Liver (tissue), 9 donors: ENCODE data around the gene SNX10. TPM values are rescaled to one million over a fixed set of nuclear protein-coding genes. Genes with fewer than 3 reads are reported as not detected.

ENCODE experiments used
- DNase-seq: peaks from one replicate; pipeline ENCODE4 v3.0.0-alpha.2; 2017; ENCODE audit warnings: low spot score
- H3K27ac ChIP-seq, 2 donors: one replicate each; pipeline ENCODE4 v1.7.0; 2013; ENCODE audit warnings: inconsistent platforms in 2 of 2, low read length in 2 of 2, control low read depth in 1 of 2, low read depth in 1 of 2, mild to moderate bottlenecking in 1 of 2
- H3K27me3 ChIP-seq, 4 donors: one replicate each; pipeline versions ENCODE4 v1.6.1 to v1.7.0; 2013; ENCODE audit warnings: low read length in 3 of 4, inconsistent platforms in 1 of 4, mild to moderate bottlenecking in 1 of 4, moderate library complexity in 1 of 4; ENCODE audit not compliant: control insufficient read depth in 4 of 4, insufficient read depth in 4 of 4
- H3K36me3 ChIP-seq, 4 donors: one replicate each; pipeline versions ENCODE4 v1.6.1 to v1.7.0; 2013; ENCODE audit warnings: low read length in 3 of 4, mild to moderate bottlenecking in 3 of 4, low read depth in 1 of 4, moderate library complexity in 1 of 4; ENCODE audit not compliant: control insufficient read depth in 4 of 4, insufficient read depth in 3 of 4
- H3K4me1 ChIP-seq, 4 donors: one replicate each; pipeline versions ENCODE4 v1.6.1 to v1.7.0; 2013; ENCODE audit warnings: low read length in 3 of 4, mild to moderate bottlenecking in 3 of 4, moderate library complexity in 1 of 4; ENCODE audit not compliant: control insufficient read depth in 4 of 4, insufficient read depth in 4 of 4
- H3K4me3 ChIP-seq, 3 donors: one replicate each; pipeline versions ENCODE4 v1.6.1 to v1.7.0; 2013; ENCODE audit warnings: low read length in 3 of 3, control low read depth in 1 of 3, low read depth in 1 of 3, mild to moderate bottlenecking in 1 of 3
- H3K9ac ChIP-seq, 2 donors: one replicate each; pipeline ENCODE4 v1.7.0; 2013; ENCODE audit warnings: low read length in 2 of 2, mild to moderate bottlenecking in 2 of 2, moderate library complexity in 2 of 2, control low read depth in 1 of 2, low read depth in 1 of 2
- H3K9me3 ChIP-seq, 4 donors: one replicate each; pipeline versions ENCODE4 v1.6.1 to v1.7.0; 2013; ENCODE audit warnings: low read length in 3 of 4; ENCODE audit not compliant: control insufficient read depth in 4 of 4
- FOXA1 ChIP-seq: IDR thresholded peaks from 2 replicates; pipeline ENCODE4 v1.6.1; 2016; ENCODE audit warnings: antibody characterized with exemption
- HNF4A ChIP-seq, 2 donors: conservative IDR thresholded peaks; 2 replicates each; pipeline ENCODE4 v1.6.1; 2016; ENCODE audit warnings: antibody characterized with exemption in 2 of 2, mild to moderate bottlenecking in 2 of 2
- HNF4G ChIP-seq: IDR thresholded peaks from 2 replicates; pipeline ENCODE4 v1.6.1; 2016; ENCODE audit warnings: antibody characterized with exemption
- JUND ChIP-seq, 2 donors: IDR thresholded peaks; 2 replicates each; pipeline ENCODE4 v1.6.1; 2016; ENCODE audit warnings: antibody characterized with exemption in 2 of 2
- RAD21 ChIP-seq, 2 donors: IDR thresholded peaks; 2 replicates each; pipeline ENCODE4 v1.6.1; 2016; ENCODE audit warnings: antibody characterized with exemption in 2 of 2, mild to moderate bottlenecking in 2 of 2
- WGBS: extraction: QIAGEN DNeasy Blood & Tissue Kit; methylation state at CpG from one replicate; pipeline ENCODE4 v1.1.7; 2013; 5-methylcytosine and 5-hydroxymethylcytosine counted together
- polyA plus RNA-seq, 2 donors: library from polyadenylated mRNA; stranded (reverse) in 1 of 2; unstranded in 1 of 2; fragments of 200-250 nt in 1 of 2; fragments of >200 nt in 1 of 2; fragmentation: Nextera tagmentation in 1 of 2; extraction: Ambion mirVana in 1 of 2; gene quantifications; one replicate each; pipeline versions ENCODE4 v1.2.1 to v1.2.3, GENCODE V29; 2013 to 2015
- total RNA-seq, 2 donors: library from RNA; depleted of rRNA; stranded (reverse); fragments of >200 nt; gene quantifications; one replicate each; pipeline ENCODE4 v1.2.3, GENCODE V29; 2014
- TF ChIP-seq, protein P1 (sequence below): IDR thresholded peaks from 2 replicates; pipeline ENCODE4 v1.6.1; 2016; ENCODE audit warnings: antibody characterized with exemption
- TF ChIP-seq, protein P2 (sequence below): IDR thresholded peaks from 2 replicates; pipeline ENCODE4 v1.6.1; 2016; ENCODE audit warnings: antibody characterized with exemption, mild to moderate bottlenecking
- TF ChIP-seq, protein P3 (sequence below): IDR thresholded peaks from 2 replicates; pipeline ENCODE4 v1.6.1; 2016; ENCODE audit warnings: antibody characterized with exemption
- TF ChIP-seq, protein P4 (sequence below): fragments of 150-350 bp; IDR thresholded peaks from 2 replicates; pipeline ENCODE4 v1.5.1; 2017; ENCODE audit warnings: improper control_type of control experiment, low read depth, low read length; ENCODE audit not compliant: missing input control
- donor health status: healthy.
- donor health status: healthy.
- donor health status: healthy.
- donor health status: healthy.
- donor health status: healthy.

Gene SNX10
- total and polyA plus RNA-seq, 4 donors: 5.9 to 15.9 (median 12.8) TPM

DNA sequence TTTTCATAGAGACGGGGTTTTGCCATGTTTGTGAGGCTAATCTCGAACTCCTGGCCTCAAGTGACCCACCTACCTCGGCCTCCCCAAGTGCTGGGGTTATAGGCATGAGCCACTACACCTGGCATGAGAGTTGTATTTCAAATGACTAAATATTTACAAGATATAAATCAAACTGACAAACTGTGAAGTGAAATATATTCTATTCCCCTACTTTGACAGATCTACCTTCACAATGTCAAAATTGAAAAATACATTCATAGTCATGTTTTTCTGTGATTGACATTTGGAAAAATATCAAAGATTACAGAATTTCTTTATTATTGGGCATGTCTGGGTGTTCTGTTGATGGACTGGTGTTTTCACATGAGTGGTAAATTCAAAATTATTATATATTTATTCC, 16.4 kb upstream of the SNX10 start:
- WGBS: 89% methylated on average over 3 of the region's 3 CpGs
- H3K4me3 ChIP-seq: no peak overlapping the region
- H3K27ac ChIP-seq: no peak overlapping the region
- TF ChIP-seq FOXA1: no peak
- no peak for TF ChIP-seq HNF4A (conservative IDR thresholded peaks at IDR 0.05)
- no peak for TF ChIP-seq JUND (IDR thresholded peaks at IDR 0.05)
- TF ChIP-seq, protein P1, sequence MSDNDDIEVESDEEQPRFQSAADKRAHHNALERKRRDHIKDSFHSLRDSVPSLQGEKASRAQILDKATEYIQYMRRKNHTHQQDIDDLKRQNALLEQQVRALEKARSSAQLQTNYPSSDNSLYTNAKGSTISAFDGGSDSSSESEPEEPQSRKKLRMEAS: no peak
- TF ChIP-seq HNF4G: no peak
- no peaks in the 10 kb centered on the region for H3K36me3 ChIP-seq
- H3K27me3 ChIP-seq: no peaks in the 10 kb centered on the region
- DNase-seq: no peak
- H3K9ac ChIP-seq: no peak overlapping the region
- H3K4me1 ChIP-seq: peaks cover 0 to 3% (median 0%) of the 10 kb centered on the region in 4 donors
- no peaks in the 10 kb centered on the region for H3K9me3 ChIP-seq

DNA sequence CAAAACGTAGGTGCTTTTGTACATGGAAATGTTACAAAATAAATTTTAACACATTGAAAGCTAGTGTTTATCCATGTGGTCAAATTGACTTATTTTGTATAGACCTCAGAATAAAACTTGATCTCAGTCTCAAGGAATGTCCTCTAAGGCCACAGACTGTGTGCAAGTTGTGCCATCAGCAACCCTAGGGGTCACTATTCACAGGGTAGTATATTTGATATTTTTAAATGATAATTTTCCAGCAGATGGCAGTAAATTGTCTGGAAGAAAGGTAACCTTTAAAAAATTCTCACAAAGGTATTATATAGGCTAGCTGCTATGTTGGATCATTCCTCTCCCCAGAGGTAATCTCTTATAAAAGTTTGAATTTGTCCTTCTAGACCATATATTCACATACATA, 12.9 kb upstream of the SNX10 start:
- no peaks in the 10 kb centered on the region for H3K9me3 ChIP-seq

More for the DNA sequence above, 12.9 kb upstream of the SNX10 start:
- H3K4me3 ChIP-seq: no peak overlapping the region
- H3K27me3 ChIP-seq: no peaks in the 10 kb centered on the region
- no peak overlapping the region for H3K9ac ChIP-seq
- peaks cover 0 to 3% (median 0%) of the 10 kb centered on the region in 4 donors for H3K4me1 ChIP-seq
- WGBS: 8% methylated on average over 1 of the region's 1 CpG
- TF ChIP-seq FOXA1 (no peak), HNF4G (no peak), HNF4A (conservative IDR thresholded peaks at IDR 0.05) (peak in 1 of 2 donors; percentile 11), RAD21 (IDR thresholded peaks at IDR 0.05) (peak; percentile 76 to 77)
- TF ChIP-seq, protein P2, sequence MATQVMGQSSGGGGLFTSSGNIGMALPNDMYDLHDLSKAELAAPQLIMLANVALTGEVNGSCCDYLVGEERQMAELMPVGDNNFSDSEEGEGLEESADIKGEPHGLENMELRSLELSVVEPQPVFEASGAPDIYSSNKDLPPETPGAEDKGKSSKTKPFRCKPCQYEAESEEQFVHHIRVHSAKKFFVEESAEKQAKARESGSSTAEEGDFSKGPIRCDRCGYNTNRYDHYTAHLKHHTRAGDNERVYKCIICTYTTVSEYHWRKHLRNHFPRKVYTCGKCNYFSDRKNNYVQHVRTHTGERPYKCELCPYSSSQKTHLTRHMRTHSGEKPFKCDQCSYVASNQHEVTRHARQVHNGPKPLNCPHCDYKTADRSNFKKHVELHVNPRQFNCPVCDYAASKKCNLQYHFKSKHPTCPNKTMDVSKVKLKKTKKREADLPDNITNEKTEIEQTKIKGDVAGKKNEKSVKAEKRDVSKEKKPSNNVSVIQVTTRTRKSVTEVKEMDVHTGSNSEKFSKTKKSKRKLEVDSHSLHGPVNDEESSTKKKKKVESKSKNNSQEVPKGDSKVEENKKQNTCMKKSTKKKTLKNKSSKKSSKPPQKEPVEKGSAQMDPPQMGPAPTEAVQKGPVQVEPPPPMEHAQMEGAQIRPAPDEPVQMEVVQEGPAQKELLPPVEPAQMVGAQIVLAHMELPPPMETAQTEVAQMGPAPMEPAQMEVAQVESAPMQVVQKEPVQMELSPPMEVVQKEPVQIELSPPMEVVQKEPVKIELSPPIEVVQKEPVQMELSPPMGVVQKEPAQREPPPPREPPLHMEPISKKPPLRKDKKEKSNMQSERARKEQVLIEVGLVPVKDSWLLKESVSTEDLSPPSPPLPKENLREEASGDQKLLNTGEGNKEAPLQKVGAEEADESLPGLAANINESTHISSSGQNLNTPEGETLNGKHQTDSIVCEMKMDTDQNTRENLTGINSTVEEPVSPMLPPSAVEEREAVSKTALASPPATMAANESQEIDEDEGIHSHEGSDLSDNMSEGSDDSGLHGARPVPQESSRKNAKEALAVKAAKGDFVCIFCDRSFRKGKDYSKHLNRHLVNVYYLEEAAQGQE: no peak
- TF ChIP-seq, protein P3, sequence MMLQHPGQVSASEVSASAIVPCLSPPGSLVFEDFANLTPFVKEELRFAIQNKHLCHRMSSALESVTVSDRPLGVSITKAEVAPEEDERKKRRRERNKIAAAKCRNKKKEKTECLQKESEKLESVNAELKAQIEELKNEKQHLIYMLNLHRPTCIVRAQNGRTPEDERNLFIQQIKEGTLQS: no peak
- TF ChIP-seq, protein P4, sequence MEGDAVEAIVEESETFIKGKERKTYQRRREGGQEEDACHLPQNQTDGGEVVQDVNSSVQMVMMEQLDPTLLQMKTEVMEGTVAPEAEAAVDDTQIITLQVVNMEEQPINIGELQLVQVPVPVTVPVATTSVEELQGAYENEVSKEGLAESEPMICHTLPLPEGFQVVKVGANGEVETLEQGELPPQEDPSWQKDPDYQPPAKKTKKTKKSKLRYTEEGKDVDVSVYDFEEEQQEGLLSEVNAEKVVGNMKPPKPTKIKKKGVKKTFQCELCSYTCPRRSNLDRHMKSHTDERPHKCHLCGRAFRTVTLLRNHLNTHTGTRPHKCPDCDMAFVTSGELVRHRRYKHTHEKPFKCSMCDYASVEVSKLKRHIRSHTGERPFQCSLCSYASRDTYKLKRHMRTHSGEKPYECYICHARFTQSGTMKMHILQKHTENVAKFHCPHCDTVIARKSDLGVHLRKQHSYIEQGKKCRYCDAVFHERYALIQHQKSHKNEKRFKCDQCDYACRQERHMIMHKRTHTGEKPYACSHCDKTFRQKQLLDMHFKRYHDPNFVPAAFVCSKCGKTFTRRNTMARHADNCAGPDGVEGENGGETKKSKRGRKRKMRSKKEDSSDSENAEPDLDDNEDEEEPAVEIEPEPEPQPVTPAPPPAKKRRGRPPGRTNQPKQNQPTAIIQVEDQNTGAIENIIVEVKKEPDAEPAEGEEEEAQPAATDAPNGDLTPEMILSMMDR: peak; percentile 43
- no peaks in the 10 kb centered on the region for H3K36me3 ChIP-seq
- H3K27ac ChIP-seq: no peak overlapping the region
- no peak for DNase-seq
